DMS53 treated with DMSO at 0.1 percent for 48 hours (cell line): ENCODE data around the gene TNMD.

ENCODE experiments used
- DNase-seq: peaks from one replicate; lab custom pipeline; 2025; ENCODE audit not compliant: unreplicated experiment; lab: John Stamatoyannopoulos, UW

Gene TNMD

GRCh38 chrX:100643956-100644860 lies 59.5 kb downstream of the TNMD start, which contains the start of gene SRPX2:
TSS of gene SRPX2 (plus strand) at chrX:100644199. CDS start at chrX:100646323, 2,124 bp downstream.
- DNase-seq: peak; percentile 56

- DNase-seq: no peak
Observed at GRCh38 chrX:100645106-100645505, 60.4 kb downstream of the TNMD start.

- DNase-seq: no peak
Observed at GRCh38 chrX:100647095-100647494, 62.4 kb downstream of the TNMD start.

- DNase-seq: peak; percentile 37
Observed at GRCh38 chrX:100647739-100648138, 63.0 kb downstream of the TNMD start.

GRCh38 chrX:100648458-100649417 lies 64.0 kb downstream of the TNMD start:
- no peak for DNase-seq
